NCI-H2227 (cell line): ENCODE measurements around the gene TEKT1.
"Not testable (repeated sequence)": the region's sequence is repeated elsewhere in the genome, so short reads cannot be mapped to it uniquely, and the experiment has no call there.

Source experiments
- DNase-seq: peaks from one replicate; lab custom pipeline; 2025; ENCODE audit not compliant: unreplicated experiment; lab: John Stamatoyannopoulos, UW

TEKT1 gene

GRCh38 chr17:6816368-6816767, 15.2 kb downstream of the TEKT1 start:
- not testable (repeated sequence) for DNase-seq

- DNase-seq: no peak
Measured at GRCh38 chr17:6815775-6816174, 15.8 kb downstream of the TEKT1 start.

DNA sequence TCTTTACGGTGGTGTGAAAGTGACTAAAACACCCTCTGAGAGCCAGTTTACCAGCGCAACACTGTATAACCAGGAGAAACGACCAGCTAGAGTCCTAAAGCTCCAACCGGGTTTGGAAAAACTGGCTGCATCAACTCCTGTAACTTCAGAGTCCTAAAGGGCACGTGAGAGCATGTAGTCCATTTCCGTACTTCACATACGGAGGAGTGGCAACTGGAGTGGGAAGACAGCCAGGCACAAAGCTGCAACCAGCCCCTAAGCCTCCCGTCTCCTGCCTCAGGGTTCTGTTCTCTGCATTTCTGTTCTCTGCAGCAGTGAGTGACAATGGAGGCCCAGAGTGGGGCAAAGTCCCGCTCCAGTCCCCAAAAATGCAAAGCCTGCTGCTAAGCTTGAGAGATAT, 19.2 kb downstream of the TEKT1 start:
- no peak for DNase-seq

GRCh38 chr17:6811510-6811909, 20.0 kb downstream of the TEKT1 start:
- no peak for DNase-seq

GRCh38 chr17:6800422-6801027, 31.0 kb downstream of the TEKT1 start:
- DNase-seq: no peak

DNA sequence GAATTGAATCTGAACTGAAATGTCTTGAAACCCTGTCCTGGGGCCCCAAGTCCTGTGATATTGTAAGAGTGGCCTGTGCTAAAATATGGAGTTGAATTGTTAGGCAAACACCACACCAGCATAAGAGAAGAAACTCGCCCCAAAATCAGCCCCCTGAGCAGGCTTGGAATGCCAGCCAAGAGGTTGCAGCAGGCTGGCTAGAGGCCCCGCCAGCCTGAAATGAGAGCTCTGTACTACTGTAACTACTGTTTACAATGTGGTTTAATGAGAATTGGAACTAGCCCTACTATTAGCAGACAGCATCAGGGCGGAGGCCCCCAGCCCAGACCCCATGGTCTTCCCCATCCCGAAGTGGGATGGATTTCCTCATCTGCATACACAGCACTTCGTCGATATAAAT, 31.8 kb downstream of the TEKT1 start:
- no peak for DNase-seq

DNA sequence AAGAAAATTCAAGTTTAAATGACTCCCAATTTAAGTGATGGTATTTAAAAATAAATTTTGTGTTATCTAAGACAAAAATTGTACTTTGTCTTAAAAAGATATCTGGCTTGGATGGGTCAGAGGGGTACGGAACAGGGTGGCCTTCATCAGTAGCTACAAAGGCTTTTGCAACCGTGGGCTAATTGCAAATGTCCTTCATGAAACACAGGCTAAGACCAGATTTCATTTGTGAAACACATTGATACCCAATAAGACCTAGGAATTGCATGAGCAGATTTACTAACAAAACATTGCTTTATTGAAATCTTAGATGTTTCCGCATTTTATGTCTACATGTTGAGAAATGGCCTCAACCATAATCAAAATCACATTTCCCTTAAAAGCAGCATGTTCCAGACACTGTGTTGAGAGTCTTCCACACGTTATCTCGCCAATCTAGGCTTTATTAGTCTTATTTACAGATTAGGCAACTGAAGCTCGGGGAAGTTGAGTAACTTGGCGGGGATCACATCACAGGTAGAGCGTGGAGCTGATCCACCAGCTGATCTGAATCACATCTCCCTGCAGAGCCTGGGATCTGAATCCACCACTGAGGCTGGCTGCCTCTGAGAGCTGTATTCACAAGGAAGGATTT, 33.7 kb downstream of the TEKT1 start:
- DNase-seq: no peak

- no peak for DNase-seq
Measured at GRCh38 chr17:6796887-6797490, 34.5 kb downstream of the TEKT1 start.

DNA sequence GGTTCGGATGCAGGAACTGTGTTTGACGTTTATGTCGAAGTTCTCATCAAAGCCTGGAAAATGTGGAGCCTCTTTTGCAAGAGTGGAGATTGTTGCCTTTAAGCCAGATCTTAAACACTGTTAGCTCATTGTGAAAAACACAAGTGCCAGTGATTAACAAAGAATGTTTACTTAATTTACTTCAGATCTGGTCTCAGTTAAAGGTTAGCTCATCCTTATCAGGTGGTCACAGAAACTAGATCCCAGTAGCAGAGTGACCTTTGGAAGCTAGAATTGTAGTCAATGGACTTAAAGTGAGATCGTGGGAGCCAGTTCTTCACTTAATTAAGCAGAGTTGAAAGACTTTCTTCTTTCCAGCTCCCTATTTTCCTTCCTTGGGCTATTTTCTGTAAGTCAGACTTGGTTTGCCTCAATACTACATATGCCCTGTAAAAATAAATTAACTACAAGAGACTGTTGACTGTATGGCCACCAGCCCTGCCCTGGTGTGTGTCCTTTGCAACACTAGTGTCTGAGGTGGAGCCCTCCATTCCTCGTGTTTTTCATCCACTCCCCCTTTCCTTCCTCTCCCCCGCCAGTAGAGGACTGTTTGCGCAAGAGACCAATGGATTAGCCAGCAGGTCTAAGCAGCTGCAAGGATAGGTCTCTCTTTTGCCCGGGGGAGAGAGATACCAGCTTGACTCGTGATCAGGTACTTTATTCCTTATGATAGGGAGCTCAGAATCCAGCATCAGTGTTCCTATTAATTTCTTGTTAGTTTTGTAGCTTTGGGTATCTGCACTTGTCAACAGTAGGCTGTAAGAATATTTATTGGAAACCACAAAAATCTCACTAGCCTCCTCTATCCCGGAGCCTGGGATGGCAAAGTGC, 35.3 kb downstream of the TEKT1 start:
- no peak for DNase-seq

DNA sequence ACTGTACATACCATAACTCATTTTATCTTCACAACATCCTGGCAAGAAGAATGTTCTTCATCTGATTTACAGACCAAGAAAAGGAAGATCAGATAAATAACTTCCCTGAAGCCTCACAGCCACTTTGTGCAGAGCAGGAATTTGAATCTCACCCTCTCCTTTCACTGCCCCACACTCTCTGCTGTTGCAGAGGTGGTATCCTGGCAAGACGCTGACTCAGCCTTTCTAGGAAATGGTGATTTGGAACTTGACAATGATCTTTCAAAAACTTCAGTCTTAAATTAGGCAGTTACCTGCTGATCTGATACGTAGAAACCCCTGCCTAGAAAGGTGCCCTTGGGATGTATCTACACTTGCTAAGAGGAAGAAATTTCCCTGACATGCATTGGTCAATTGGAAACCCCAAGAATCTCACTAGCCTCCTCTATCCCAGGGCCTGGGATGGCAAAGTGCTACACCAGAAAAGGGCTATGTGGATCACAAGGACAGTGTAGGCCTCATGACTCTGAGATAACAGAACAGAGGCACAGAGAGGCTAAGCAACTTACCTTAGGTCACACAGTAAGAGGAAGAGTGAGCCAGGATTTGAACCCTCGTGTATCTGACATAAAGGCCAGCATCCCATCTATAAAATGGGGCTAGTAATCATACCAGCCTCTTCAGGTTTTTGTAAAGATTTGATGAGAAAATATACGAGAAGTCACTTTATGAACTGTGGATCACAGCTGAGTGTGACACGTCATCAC, 37.6 kb downstream of the TEKT1 start:
- DNase-seq: no peak

DNA sequence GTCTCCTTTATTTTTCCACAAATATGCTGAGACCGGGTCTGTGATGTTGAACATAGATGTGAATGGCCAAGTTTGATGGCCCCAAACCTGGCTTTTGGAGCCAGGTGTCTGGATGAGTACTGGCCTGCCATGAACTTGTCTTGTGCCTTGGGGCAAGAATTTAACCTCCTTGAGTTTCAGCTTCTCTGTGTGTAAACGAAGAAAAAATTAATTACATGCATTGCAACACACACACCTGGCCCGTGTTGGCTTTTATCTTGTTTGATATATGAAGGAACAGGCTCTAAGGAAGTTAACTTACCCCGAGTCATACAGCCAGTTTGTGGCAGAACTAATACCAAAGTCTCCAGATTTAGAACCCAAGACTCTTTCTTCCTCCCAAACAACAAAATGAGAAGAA, 42.4 kb downstream of the TEKT1 start:
- no peak for DNase-seq

DNA sequence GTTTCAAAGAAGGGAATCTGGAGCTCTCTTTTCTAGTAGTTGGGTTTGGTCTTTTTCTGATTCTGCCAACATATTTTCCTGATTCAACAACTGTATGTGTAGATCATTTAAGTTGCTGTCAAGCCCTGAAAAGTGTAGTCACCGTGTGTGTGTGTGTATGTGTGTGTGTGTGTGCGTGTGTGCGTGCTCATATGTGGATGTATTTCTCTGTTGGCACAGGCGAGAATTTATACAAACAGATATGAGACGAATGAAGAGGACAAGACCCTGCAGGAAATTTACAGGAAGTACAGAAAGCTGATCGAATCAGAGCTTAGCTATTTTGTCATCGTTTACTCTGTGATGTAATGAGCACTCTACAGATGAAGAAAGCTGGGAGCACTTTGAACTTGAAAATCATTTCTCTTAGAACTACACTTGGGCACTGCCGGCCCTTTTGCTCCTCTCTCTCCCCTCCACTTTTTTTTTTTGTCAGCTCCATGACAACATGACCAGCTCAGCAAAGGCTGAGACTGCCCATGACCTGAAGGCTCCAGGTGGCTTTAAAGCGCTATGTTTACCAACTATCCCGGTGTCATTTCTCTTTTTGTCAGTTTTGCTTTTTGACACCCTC, 44.3 kb downstream of the TEKT1 start:
- no peak for DNase-seq

DNA sequence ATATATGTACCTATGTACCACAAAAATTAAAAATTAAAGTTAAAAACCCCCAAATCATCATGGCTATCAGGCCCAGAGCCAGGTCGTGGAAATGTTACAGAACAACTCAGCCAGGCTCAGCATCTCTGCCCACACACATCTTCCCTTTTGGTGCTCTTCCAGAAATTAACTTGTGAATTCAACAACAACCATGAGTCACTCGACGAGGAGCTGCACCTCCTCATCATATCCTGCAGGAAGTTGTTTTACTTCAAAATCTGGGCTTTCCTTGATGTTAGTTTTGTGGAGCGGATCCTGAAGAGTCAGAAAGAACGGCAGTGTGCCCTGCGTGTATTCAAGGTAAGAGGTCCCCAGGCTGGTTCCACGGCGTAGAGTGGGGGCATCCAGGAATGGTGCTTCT, 44.9 kb downstream of the TEKT1 start:
- no peak for DNase-seq

DNA sequence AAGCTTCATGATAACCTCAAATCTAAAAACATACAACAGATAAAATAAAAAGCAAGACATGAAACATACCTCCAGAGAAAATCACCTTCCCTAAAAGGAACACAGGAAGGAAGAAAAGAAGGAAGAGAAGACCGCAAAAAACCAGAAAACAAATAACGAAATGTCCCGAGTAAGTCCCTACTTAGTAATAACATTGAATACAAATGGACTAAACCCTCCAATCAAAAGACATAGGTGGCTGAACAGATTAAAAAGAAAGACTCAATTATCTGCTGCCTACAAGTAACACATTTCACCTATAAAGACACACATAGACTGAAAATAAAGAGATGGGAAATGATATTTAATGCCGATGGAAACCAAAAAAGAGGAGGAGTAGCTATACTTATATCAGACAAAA, 49.3 kb downstream of the TEKT1 start:
- no peak for DNase-seq

DNA sequence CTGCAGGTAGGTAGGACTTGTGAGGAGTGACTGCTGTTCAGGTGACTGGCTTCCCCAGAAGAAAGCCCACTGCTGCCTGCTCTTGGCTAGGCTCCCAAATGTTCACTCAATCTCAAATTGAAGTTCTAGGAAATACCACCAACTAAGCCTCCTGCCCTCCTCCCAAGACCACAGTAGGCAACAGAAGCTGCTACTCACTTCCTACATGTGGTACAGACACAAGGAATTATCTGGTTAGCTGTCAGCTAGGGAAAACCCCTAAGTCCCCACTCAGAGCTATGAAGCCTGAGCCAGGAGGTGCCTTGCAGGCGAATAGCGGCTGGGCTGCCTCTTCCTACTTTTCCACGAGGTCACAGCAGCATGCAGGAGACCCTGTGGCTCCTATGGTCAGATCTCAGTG, 50.6 kb downstream of the TEKT1 start:
- DNase-seq: no peak

GRCh38 chr17:6780001-6780400, 51.5 kb downstream of the TEKT1 start:
- no peak for DNase-seq

DNA sequence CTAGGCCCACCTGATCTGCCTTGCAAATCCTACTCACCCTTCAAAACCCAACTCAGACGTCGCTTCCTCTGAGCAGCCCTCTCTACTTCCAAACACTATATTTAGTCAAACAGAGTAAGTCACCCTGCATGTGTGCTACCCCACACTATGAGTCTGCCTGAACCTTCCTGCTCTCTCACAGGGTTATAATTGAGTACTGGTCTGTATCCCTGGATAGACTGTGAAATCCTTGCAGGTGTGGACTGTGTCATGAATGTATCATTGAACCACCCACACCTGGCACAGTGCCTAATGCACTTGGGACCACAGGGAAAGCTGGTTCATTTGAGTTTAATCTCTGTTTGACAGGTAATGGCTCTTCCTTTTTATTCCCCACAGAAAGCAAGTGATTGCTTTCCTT, 52.1 kb downstream of the TEKT1 start:
- DNase-seq: no peak

GRCh38 chr17:6775871-6776405, 55.6 kb downstream of the TEKT1 start, which contains the start of gene FBXO39:
FBXO39 (plus strand) TSS chr17:6776215; CDS start chr17:6779869, 3,654 bp downstream.
- DNase-seq: no peak

DNA sequence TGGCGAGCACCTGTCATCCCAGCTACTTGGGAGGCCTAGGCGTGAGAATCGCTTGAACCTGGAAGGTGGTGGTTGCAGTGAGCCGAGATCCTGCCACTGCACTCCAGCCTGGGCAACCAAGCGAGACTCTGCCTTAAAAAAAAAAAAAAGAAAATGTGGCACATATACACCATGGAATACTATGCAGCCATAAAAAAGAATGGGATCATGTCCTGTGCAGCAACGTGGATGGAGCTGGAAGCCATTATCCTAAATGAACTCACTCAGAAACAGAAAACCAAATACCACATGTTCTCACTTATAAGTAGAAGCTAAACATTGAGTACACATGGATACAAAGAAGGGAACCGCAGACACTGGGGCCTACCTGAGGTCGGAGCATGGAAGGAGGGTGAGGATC, 56.6 kb downstream of the TEKT1 start:
- DNase-seq: not testable (repeated sequence)

DNA sequence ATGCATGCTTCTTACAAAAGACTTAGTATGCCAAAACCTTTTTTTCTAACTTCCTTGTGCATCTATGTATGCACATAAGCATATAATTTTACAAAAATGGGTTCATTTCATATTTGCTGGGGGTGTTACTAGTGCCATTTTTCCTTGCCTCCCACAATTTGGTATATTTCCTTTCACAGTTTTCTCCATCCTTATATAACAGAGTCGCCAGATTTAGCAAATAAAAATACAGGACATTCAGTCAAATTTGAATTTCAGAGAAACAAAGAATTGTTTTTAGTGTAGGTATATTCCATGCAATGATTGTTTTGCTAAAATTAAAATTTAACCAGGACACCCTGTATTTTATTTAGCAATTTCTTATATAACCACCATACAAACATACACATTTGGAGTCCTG, 59.5 kb downstream of the TEKT1 start:
- no peak for DNase-seq
